Upper lobe of left lung (tissue), 6 donors: Measurements from ENCODE around the gene PLXNB1. TPM values are rescaled to one million over a fixed set of nuclear protein-coding genes. Genes with fewer than 3 reads are reported as not detected.

Source experiments
- ATAC-seq, 2 donors: fragments of 200-7000 bp; cut with Tn5 transposase; one replicate each; pipeline ENCODE4 v1.9.1; 2022; ENCODE audit warnings: mild to moderate bottlenecking in 2 of 2, moderate library complexity in 2 of 2; ENCODE audit not compliant: low FRiP score in 2 of 2
- DNase-seq, 2 donors: peaks; one replicate each; pipeline ENCODE4 v3.0.0-alpha.2; 2019 to 2020
- H3K27ac ChIP-seq, 4 donors: fragments of 200-600 bp; sonication (generic); one replicate each; pipeline ENCODE4 v1.5.1; 2016 to 2019
- H3K27me3 ChIP-seq, 4 donors: fragments of 200-600 bp; sonication (generic); one replicate each; pipeline ENCODE4 v1.5.1; 2017 to 2019
- H3K36me3 ChIP-seq, 4 donors: fragments of 200-600 bp; sonication (generic); one replicate each; pipeline ENCODE4 v1.5.1; 2016 to 2019
- H3K4me1 ChIP-seq, 4 donors: fragments of 200-600 bp; sonication (generic); one replicate each; pipeline ENCODE4 v1.5.1; 2018 to 2019
- H3K4me3 ChIP-seq, 4 donors: fragments of 200-600 bp; sonication (generic); one replicate each; pipeline ENCODE4 v1.5.1; 2017 to 2019; ENCODE audit warnings: mild to moderate bottlenecking in 2 of 4, moderate library complexity in 1 of 4
- H3K9me3 ChIP-seq, 4 donors: fragments of 200-600 bp; sonication (generic); one replicate each; pipeline ENCODE4 v1.5.1; 2018 to 2019
- CTCF ChIP-seq, 6 experiments: fragments of 450-650 bp in 4 of 6; fragments of 200-600 bp in 2 of 6; sonication (generic) in 2 of 6; IDR thresholded peaks; one replicate each; pipeline ENCODE4 v1.5.1; 2016 to 2019; ENCODE audit warnings: antibody characterized with exemption in 6 of 6
- EP300 ChIP-seq, 4 donors: sonication (generic); formaldehyde crosslinking; IDR thresholded peaks; one replicate each; pipeline ENCODE4 v1.5.1; 2017; ENCODE audit warnings: antibody characterized with exemption in 4 of 4, control low read depth in 2 of 4
- POLR2A ChIP-seq, 4 donors: fragments of 450-650 bp; IDR thresholded peaks; one replicate each; pipeline ENCODE4 v1.5.1; 2016 to 2017; ENCODE audit warnings: antibody characterized with exemption in 4 of 4, mild to moderate bottlenecking in 2 of 4
- POLR2AphosphoS5 ChIP-seq, 2 donors: sonication (generic); formaldehyde crosslinking; IDR thresholded peaks; one replicate each; pipeline ENCODE4 v1.5.1; 2017; ENCODE audit warnings: antibody characterized with exemption in 2 of 2
- WGBS, 2 donors: methylation state at CpG; one replicate each; pipeline ENCODE4 v1.1.5; 2017 to 2018; 5-methylcytosine and 5-hydroxymethylcytosine counted together
- total RNA-seq, 6 donors: library from RNA; depleted of rRNA in 4 of 6; stranded (reverse); fragments of >200 nt in 4 of 6; gene quantifications; one replicate each; pipeline versions ENCODE4 v1.1.0 to v1.2.1, GENCODE V29; 2016 to 2021
- donor health status: DM: no; HTN: no; CAD: no; lungs with moderate emphysema.
- donor health status: DM: no; HTN: yes; CAD: no; lungs with severe emphysema.

Gene PLXNB1
- total RNA-seq, 6 donors from 2014 or later: 91.2 to 588 (median 123) TPM

GRCh38 chr3:48395714-48396113 is 34.2 kb downstream of the PLXNB1 start:
- 73 to 82% methylated on average over 3 of the region's 3 CpGs for WGBS, 2 donors
- H3K4me3 ChIP-seq: no peak overlapping the region
- no peak overlapping the region for H3K27ac ChIP-seq
- ATAC-seq (no peak), DNase-seq (no peak)
- H3K36me3 ChIP-seq: no peaks in the 10 kb centered on the region
- no peaks in the 10 kb centered on the region for H3K9me3 ChIP-seq
- H3K4me1 ChIP-seq: no peaks in the 10 kb centered on the region
- H3K27me3 ChIP-seq: no peaks in the 10 kb centered on the region
- TF ChIP-seq CTCF (IDR thresholded peaks at IDR 0.05): no peak
- no peak for TF ChIP-seq POLR2AphosphoS5 (IDR thresholded peaks at IDR 0.05)
- no peak for TF ChIP-seq EP300 (IDR thresholded peaks at IDR 0.05)
- TF ChIP-seq POLR2A (IDR thresholded peaks at IDR 0.05): no peak

- H3K27me3 ChIP-seq: no peaks in the 10 kb centered on the region
- H3K4me1 ChIP-seq: no peaks in the 10 kb centered on the region
- H3K4me3 ChIP-seq: no peak overlapping the region
- no peaks in the 10 kb centered on the region for H3K9me3 ChIP-seq
- 82 to 86% methylated on average over 2 of the region's 2 CpGs for WGBS, 2 donors
- DNase-seq (no peak), ATAC-seq (no peak)
- no peak overlapping the region for H3K27ac ChIP-seq
- TF ChIP-seq CTCF (IDR thresholded peaks at IDR 0.05) (no peak), POLR2A (IDR thresholded peaks at IDR 0.05) (no peak), EP300 (IDR thresholded peaks at IDR 0.05) (no peak), POLR2AphosphoS5 (IDR thresholded peaks at IDR 0.05) (no peak)
- no peaks in the 10 kb centered on the region for H3K36me3 ChIP-seq
Measured at GRCh38 chr3:48394391-48394790, 35.5 kb downstream of the PLXNB1 start.

DNA sequence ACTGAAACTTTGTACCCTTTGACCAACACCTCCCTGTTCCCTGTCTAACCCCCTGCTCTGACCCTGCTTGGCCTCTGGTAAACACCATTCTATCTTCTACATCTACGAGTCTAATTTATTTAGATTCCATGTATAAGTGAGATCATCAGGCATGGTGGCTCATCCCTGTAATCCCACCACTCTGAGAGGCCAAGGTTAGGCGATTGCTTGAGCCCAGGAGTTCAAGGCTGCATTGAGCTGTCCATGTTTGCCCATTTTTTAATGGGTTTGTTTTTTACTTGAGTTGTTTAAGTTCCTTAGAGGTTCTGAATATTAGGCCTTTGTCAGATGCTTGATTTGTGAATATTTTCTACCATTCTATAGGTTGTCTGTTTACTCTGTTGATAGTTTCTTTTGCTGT is 40.9 kb downstream of the PLXNB1 start:
- no peaks in the 10 kb centered on the region for H3K27me3 ChIP-seq
- WGBS, 2 donors: 67 to 80% methylated on average over 2 of the region's 2 CpGs
- H3K36me3 ChIP-seq: no peaks in the 10 kb centered on the region
- no peak overlapping the region for H3K4me3 ChIP-seq
- no peak for TF ChIP-seq EP300 (IDR thresholded peaks at IDR 0.05)
- no peak for TF ChIP-seq CTCF (IDR thresholded peaks at IDR 0.05)
- no peak for TF ChIP-seq POLR2AphosphoS5 (IDR thresholded peaks at IDR 0.05)
- no peak for TF ChIP-seq POLR2A (IDR thresholded peaks at IDR 0.05)
- DNase-seq (no peak), ATAC-seq (no peak)
- H3K9me3 ChIP-seq: no peaks in the 10 kb centered on the region
- H3K27ac ChIP-seq: no peak overlapping the region
- no peaks in the 10 kb centered on the region for H3K4me1 ChIP-seq

DNA sequence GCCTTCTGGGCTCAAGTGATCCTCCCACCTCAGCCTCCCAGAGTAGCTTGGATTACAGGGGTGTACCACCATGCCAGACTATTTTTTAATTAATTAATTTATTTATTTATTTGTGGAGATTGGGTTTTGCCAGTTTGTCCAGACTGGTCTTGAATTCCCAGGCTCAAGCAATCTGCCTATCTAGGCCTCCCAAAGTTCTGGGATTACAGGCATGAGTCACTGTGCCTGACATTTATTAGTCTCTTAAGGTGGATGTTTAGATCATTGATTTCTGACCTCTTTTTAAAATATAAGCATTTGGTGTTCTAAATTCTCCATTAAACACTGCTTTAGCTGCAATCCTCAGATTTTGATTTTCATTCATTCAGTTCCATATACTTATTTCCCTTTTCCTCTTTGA is 42.3 kb downstream of the PLXNB1 start:
- H3K4me3 ChIP-seq: no peak overlapping the region
- no peak overlapping the region for H3K27ac ChIP-seq
- H3K36me3 ChIP-seq: no peaks in the 10 kb centered on the region
- ATAC-seq (no peak), DNase-seq (no peak)
- TF ChIP-seq POLR2A (IDR thresholded peaks at IDR 0.05) (no peak), POLR2AphosphoS5 (IDR thresholded peaks at IDR 0.05) (no peak), EP300 (IDR thresholded peaks at IDR 0.05) (no peak)
- H3K27me3 ChIP-seq: no peaks in the 10 kb centered on the region
- H3K9me3 ChIP-seq: no peaks in the 10 kb centered on the region
- H3K4me1 ChIP-seq: no peaks in the 10 kb centered on the region

GRCh38 chr3:48372862-48373435 is 56.9 kb downstream of the PLXNB1 start:
- no peaks in the 10 kb centered on the region for H3K27me3 ChIP-seq
- H3K4me1 ChIP-seq: no peaks in the 10 kb centered on the region
- no peaks in the 10 kb centered on the region for H3K9me3 ChIP-seq
- no peak overlapping the region for H3K4me3 ChIP-seq
- DNase-seq (no peak), ATAC-seq (no peak)
- no peaks in the 10 kb centered on the region for H3K36me3 ChIP-seq
- no peak for TF ChIP-seq CTCF (IDR thresholded peaks at IDR 0.05)
- H3K27ac ChIP-seq: no peak overlapping the region
- WGBS, 2 donors: 68 to 73% methylated on average over 4 to 5 of the region's 5 CpGs
